Stimulated activated naive CD8-positive, alpha-beta T cell treated with anti-CD3 and anti-CD28 coated beads, Interleukin-15, amount 100 ng/mL, for 72 hours (primary cell): ENCODE data around the gene TSPEAR.

Source experiments
- ATAC-seq: fragments of 150-1000 bp; cut with Tn5 transposase; 2 replicates; pipeline ENCODE4 v1.10.0; 2021; ENCODE audit warnings: mild to moderate bottlenecking, moderate library complexity
- DNase-seq, 2 donors: peaks; one replicate each; pipeline ENCODE4 v3.0.0; 2021 to 2022
- H3K27ac Mint-ChIP-seq, 2 donors: one replicate each; pipeline ENCODE4 v1.8.0; 2022; ENCODE audit warnings: mild to moderate bottlenecking in 2 of 2, mixed read lengths in 2 of 2, moderate library complexity in 2 of 2
- H3K27me3 Mint-ChIP-seq: one replicate; pipeline ENCODE4 v1.8.0; 2022; ENCODE audit warnings: mixed read lengths
- H3K4me1 Mint-ChIP-seq: one replicate; pipeline ENCODE4 v1.8.0; 2022; ENCODE audit warnings: mild to moderate bottlenecking, mixed read lengths
- H3K4me3 Mint-ChIP-seq, 2 donors: one replicate each; pipeline ENCODE4 v1.8.0; 2022; ENCODE audit warnings: mild to moderate bottlenecking in 2 of 2, mixed read lengths in 2 of 2, moderate library complexity in 1 of 2
- H3K9me3 Mint-ChIP-seq, 2 donors: one replicate each; pipeline ENCODE4 v1.8.0; 2022; ENCODE audit warnings: mixed read lengths in 2 of 2

Gene TSPEAR

DNA sequence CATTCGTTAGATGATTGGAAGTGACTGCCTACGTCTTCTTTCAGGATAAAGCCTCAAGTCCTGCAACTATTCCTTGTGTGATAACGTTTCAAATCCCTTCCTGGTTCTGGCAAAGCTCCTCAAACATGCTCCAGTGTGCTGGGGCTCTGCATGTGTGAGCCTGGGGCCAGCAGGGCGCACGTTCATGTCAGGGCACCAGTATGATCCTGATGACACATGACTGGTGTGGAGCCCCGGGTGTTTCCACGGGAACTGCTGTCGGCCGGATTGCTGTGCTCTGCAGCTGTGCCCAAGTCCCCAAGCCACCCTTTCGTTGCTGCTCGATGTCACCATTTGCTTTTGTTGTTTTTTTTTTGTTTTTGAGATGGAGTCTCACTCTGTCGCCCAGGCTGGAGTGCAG, 192.7 kb downstream of the TSPEAR start:
- H3K4me3 Mint-ChIP-seq, result no peak overlapping the region
- no peaks in the 10 kb centered on the region for H3K9me3 Mint-ChIP-seq
- H3K27ac Mint-ChIP-seq, result no peak overlapping the region
- DNase-seq, result no peak
- no peak for ATAC-seq
- no peaks in the 10 kb centered on the region for H3K27me3 Mint-ChIP-seq
- H3K4me1 Mint-ChIP-seq, result peaks cover 6% of the 10 kb centered on the region

DNA sequence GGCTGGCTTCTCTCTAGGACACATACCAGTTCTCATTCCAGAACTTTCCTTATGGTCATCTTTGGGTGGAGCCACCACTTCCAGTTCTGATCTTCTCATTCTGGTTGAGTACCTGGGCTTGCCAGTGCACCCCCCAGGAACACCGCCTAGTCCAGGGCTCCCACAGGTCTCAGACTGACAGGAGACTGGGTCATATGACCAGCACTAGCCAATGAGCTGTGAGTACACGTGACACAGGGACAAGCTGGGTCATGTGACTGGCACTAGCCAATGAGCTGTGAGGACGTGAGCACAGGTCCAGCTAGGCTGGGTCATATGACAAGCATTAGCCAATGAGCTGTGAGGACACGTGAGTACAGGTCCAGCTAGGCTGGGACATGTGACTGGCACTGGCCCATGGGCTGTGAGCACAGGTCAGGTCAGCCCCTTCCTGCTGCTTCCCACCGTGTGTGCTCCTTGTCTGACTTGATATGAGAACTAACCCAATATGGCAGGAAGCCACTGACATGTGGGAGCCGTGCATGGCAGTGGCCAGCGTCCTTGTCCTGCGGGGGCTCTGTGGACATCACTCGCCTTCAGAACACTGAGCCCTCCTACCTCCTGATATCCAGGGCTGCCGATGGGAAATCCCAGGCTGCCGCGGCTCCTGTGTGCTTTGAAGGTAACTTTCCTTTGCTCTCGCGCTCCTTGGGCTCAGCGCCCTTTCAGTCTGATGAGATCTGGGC, 194.0 kb downstream of the TSPEAR start:
- peaks cover 9% of the 10 kb centered on the region for H3K4me1 Mint-ChIP-seq
- H3K9me3 Mint-ChIP-seq, result no peaks in the 10 kb centered on the region
- DNase-seq, result peak in 1 of 2 donors; percentile 40

DNA sequence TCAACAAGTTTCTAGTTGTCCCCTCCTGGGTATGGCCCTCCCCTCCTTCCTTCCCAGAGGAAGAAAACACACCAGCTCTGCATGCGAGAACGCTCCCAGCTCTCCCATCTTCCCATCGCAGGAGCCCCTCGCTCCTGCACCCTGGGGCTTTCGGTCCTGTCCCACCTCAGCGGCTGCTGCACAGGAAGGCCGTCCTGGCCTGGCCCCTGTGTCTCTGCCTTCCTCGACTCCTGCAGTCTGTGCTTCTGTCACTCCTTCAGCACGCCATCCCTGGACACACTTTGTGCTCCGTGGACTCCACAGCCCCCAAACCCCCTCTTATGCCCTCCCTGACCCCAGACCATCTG, 194.6 kb downstream of the TSPEAR start:
- Mint-ChIP-seq H3K9me3 (no peaks in the 10 kb centered on the region), H3K4me3 (no peak overlapping the region), H3K4me1 (peaks cover 13% of the 10 kb centered on the region), H3K27ac (peak overlapping the region; percentile 14 to 54), H3K27me3 (no peaks in the 10 kb centered on the region)
- no peak for ATAC-seq
- no peak for DNase-seq

More for the DNA sequence above, 194.0 kb downstream of the TSPEAR start:
- Mint-ChIP-seq H3K27ac (peak overlapping the region; percentile 65 to 81), H3K27me3 (no peaks in the 10 kb centered on the region), H3K4me3 (peak overlapping the region in 1 of 2 donors; percentile 23)
- ATAC-seq, result peak; percentile 61

DNA sequence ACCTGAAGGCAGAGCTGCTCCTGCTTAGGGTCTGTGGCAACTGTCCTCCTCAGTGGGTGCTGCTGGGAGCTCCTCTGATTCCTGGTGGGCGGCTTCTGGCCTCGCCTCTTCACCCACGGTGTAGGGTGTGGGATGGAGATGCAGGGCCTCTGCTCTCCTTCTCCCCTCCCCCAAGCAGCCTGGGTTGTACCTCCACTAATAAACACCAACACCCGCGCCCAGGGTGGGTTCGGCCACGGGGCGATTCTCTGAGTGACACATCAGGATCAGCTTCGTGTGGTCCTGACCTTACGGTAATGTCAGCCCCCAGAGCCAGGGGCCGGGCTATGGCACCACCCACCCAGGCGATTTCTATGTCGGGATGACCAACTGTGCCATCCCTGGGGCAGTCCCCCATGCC, 195.0 kb downstream of the TSPEAR start:
- no peak for DNase-seq
- Mint-ChIP-seq H3K4me3 (no peak overlapping the region), H3K27ac (no peak overlapping the region), H3K27me3 (no peaks in the 10 kb centered on the region), H3K9me3 (no peaks in the 10 kb centered on the region), H3K4me1 (peaks cover 18% of the 10 kb centered on the region)
- ATAC-seq, result no peak

DNA sequence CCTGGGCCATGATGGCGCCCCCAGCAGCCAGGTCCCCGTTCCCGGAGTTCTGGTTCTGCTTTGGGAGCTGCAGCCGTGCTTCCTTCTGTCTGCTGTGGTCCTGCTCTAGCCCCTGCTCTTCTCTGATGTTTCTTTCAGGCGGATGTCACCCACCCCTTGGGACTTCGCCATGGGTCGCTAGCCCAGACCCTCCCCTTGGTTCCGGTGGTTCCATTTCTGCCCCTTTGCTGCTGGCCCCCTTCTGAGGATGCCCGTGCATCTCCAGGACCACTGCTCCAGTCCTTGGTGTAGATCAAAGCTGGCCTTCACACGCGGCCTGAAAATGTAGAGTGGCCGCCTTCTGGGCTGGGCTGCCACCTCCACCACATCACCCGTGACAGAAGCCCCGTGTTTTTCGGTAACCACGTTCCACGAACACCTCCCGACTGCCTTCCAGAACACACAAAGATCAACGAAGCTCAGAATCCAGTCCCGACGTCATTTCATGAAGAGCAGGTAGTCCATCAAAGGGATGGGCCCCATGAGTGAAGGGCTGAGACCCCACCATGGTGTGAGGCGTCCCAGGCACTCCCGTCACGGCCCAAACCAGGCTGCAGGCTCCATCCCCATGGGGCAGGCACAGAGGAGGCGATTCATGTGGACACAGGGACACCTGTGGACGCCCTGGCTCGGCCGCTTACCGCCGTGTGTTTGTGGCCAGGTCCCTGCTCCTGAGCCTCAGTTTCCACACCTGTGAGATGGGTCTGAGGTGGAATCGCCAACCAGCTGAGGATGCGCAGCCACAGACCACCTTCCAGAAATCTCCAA, 195.8 kb downstream of the TSPEAR start:
- DNase-seq (no peak), ATAC-seq (no peak)
- no peaks in the 10 kb centered on the region for H3K27me3 Mint-ChIP-seq
- H3K4me1 Mint-ChIP-seq, result peaks cover 20% of the 10 kb centered on the region
- no peak overlapping the region for H3K27ac Mint-ChIP-seq
- H3K9me3 Mint-ChIP-seq, result no peaks in the 10 kb centered on the region
- no peak overlapping the region for H3K4me3 Mint-ChIP-seq

DNA sequence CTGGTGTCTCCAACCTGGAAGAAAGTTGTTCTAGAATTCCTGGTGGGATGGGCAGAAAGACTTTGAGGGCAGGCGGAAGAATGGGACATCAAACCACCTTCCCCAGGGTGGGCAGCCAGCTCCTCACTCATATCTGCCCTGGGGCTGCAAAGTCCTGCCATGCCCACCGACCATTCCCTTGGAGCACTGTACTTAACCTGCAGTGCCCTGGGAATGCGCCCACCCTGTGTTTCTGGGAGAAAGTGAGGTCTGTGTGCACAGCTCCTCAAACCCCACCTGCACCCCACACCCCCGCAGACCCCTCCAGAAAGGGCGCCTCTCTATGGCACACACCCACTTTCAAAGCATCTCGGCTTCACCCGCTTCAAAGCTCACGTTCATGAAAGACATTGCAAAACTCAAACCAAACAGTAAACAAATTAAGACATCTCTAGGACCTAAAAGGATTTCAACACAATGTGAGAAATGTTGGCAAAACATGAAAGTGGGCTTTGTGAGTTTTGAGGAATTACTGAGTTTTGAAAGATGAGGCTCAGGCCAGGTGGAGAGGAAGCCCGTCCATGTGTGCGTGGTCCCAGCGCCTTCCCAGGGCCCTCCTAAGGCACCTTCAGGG, 196.5 kb downstream of the TSPEAR start:
- Mint-ChIP-seq H3K4me1 (peaks cover 25% of the 10 kb centered on the region), H3K27ac (no peak overlapping the region), H3K27me3 (no peaks in the 10 kb centered on the region), H3K9me3 (no peaks in the 10 kb centered on the region), H3K4me3 (no peak overlapping the region)
- ATAC-seq, result no peak
- no peak for DNase-seq

DNA sequence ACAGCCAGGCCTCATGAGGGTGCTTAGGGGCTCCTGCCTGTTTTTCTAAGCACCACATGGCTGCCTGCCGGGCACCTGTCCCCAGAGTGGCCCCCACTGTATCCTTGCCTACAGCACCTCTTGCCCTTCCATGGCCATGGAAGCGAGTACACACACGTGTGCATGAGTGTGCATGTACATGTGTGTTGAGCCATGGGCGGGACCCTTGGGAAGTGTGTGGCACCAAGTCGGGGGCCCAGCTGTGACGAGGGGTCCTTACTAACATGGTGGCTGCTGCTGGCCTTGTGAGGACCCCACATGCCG, 197.2 kb downstream of the TSPEAR start:
- no peak overlapping the region for H3K4me3 Mint-ChIP-seq
- peaks cover 25% of the 10 kb centered on the region for H3K4me1 Mint-ChIP-seq
- no peak for ATAC-seq
- H3K27ac Mint-ChIP-seq, result no peak overlapping the region
- no peaks in the 10 kb centered on the region for H3K27me3 Mint-ChIP-seq
- no peaks in the 10 kb centered on the region for H3K9me3 Mint-ChIP-seq
- no peak for DNase-seq

DNA sequence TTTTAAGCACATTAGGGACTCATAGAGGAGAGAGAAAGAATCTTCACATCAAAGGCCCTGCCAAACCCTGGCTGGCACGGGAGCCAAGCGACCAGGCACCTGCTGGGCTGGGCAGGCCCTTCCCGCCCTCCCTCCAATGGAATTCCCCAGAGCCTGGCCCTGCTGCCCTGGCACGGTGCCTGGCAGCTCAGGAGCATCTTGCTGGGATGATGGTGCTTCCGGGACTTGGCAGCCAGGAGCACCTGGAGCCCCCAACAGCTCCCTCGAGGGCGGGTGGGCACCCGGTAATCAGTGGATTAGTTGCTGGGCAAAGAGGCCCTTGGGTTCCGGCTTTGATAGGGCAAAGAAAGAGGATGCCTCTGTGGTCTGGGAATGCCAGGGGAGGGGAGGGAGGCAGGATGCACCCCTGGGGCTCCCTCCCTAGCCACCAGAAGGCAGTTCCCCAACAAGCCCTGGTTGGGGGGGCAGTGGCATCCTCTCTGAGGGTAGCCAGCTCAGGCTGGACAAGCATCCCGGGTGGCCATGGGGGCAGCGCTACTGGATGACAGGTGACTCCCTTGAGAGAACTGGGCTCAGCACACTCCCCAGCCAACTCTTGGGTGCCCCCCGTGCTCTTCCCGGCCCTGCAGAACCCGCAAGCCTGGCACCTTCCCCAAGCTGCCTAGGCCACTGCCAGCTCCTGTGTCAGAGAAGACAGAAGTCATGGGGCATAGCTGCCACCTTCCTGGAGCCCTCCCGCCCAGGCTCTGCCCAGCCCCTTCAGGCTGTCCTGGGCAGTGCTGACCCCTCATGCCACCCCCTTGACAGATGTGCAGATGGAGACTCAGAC, 197.8 kb downstream of the TSPEAR start:
- Mint-ChIP-seq H3K9me3 (no peaks in the 10 kb centered on the region), H3K27ac (peak overlapping the region in 1 of 2 donors; percentile 71)

DNA sequence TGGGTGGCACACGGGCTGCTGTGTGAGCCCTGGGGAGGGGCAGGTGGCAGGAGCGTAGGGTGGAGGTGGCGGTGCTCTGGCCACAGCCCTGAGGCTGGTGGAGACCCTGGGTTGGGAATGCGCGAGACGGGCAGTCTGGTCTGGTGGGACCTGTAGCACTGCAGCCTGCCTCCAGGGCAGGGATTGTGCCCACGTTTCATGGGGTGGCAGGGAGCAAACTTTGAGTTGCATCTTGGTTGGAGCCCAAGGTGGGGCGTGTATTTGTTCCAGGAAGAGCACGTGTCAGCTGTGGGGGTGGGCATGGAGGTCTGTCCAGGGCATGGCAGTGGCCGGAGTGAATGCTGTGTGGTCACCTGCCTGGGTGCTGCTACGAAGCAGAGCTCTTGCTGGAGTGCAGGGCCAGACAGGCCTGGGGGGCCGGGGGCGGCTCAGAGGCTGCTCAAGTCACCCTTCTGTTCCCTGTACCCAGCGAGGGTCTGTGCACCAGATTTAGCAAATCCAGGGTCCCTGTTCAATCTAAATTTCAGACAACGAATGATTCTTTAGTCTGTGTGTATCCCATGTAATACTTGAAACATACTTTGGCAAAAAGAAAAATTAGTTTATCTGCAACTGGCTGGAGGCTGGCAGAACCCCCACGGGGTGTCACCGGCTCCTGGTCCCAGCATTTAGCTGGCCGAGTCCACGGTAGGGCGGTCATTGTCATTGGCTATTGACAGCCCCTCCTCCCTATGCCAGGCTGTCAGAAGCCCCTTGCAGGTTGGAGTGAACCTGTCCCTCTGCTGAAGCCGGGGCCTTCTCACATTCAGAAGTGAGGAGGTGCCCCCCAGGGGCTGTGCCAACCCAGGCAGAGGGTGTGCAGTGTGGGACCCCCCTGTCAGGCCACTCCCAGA, 198.6 kb downstream of the TSPEAR start:
- Mint-ChIP-seq H3K27ac (peak overlapping the region in 1 of 2 donors; percentile 72), H3K4me3 (no peak overlapping the region), H3K9me3 (no peaks in the 10 kb centered on the region), H3K27me3 (no peaks in the 10 kb centered on the region), H3K4me1 (peaks cover 25% of the 10 kb centered on the region)
- DNase-seq (no peak), ATAC-seq (no peak)

More for the DNA sequence above, 197.8 kb downstream of the TSPEAR start:
- Mint-ChIP-seq H3K4me3 (no peak overlapping the region), H3K27me3 (no peaks in the 10 kb centered on the region), H3K4me1 (peaks cover 25% of the 10 kb centered on the region)
- DNase-seq, result no peak
- ATAC-seq, result no peak

DNA sequence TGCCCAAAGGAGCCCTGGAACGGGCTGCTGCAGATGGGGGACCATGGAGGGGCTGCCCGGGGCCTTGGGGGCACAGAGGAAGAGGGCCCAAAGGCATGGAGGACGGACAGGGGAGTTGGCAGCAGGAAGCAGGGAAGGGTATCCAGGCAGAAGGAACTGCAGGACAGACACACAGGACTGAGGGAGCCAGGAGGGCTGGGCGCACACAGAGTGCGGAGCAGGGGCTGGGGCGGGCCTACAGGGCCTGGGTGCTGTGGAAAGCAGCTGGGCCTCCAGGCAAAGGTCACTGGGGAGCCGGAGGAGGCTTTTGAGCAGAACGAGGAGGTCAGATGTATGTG, 199.5 kb downstream of the TSPEAR start:
- peaks cover 21% of the 10 kb centered on the region for H3K4me1 Mint-ChIP-seq
- H3K4me3 Mint-ChIP-seq, result no peak overlapping the region
- no peaks in the 10 kb centered on the region for H3K9me3 Mint-ChIP-seq
- no peaks in the 10 kb centered on the region for H3K27me3 Mint-ChIP-seq
- DNase-seq (no peak), ATAC-seq (no peak)
- no peak overlapping the region for H3K27ac Mint-ChIP-seq

DNA sequence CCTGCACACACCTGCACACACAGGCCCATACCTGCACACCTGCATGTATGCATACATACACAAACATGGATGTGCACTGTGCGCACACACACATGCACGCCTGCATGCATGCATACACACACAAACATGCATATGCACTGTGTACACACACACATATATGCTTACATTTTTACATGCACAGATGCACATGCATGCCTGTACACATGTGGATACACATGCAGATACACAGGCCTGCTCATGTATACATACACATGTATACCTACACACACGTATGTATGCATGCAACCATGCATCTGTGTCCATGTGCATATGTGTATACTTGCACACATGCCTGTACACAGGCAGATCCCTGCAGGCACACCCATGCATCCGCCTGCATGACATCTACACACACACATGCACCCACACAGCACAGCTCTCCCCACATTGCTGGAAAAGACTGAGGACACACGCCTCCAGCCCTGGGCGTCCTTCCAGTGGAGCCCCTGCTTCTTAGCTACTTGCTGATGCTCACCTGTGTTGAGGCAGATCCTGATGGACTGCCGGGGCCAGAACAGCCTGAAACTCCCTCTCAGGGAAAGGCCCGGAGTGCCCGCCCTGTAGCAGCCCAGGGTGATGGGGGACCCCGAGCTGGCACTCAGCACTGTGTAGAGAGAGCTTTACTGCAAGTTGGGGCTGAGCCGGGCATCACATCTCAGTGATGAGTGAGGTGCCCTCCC, 200.0 kb downstream of the TSPEAR start:
- Mint-ChIP-seq H3K27me3 (no peaks in the 10 kb centered on the region), H3K27ac (no peak overlapping the region), H3K4me1 (peaks cover 18% of the 10 kb centered on the region), H3K4me3 (peak overlapping the region in 1 of 2 donors; percentile 8), H3K9me3 (no peaks in the 10 kb centered on the region)
- DNase-seq (no peak), ATAC-seq (no peak)

DNA sequence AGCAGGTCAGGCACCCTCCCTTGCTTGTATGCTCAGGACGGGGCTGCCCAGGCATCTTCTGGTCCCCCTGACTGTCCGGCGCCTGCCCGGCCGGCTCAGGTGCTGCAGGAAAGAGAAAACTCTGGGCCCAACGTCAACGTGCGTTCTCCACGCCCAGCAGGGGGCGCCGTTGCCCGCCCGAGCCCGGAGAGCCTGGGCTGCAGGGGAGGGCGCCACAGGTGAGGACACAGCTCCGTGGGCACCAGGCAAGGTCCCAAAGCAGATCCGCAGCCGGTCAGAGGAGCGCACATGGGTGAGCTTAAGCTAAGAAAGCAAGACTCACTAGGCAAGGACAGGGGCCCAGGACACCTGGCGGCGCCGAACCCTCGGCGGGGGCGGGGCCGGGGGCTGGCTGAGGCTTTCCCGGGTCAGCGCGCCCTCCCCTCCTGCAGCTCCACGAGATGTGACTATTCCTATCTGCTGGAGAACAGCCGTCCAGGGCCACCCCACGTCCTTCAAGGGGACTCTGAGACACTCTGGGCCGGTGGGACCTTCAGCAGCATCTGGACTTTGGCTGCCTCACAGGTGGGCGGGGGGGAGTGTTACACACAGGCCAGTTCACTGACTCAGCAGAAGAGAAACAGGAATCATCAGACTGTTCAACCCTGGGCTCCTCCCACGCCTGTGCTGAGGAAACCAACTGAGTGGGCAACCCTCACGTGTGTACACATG, 200.7 kb downstream of the TSPEAR start:
- no peaks in the 10 kb centered on the region for H3K27me3 Mint-ChIP-seq

DNA sequence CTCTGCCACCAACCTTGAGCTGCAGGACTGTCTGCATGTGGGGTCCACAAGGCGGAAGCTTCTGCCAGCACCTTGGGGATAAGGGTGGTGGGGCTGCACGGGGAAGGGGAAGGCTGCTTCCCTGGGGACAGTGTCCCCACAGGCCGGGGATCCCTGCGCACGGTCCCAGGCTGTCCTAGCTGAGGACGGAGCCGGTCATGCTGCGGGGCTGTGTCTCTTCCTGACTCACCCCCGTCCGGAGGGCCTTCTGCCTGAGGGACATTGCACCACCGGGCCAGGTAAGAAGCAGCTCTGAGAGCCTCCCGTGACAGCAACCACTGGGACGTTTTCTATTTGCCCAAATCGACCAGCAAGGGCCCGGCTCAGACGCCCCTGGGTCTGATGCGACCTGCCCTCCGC, 201.3 kb downstream of the TSPEAR start:
- DNase-seq, result no peak

More for the DNA sequence above, 200.7 kb downstream of the TSPEAR start:
- H3K9me3 Mint-ChIP-seq, result no peaks in the 10 kb centered on the region
- ATAC-seq, result peak; percentile 87
- H3K4me3 Mint-ChIP-seq, result peak overlapping the region; percentile 37
- H3K27ac Mint-ChIP-seq, result no peak overlapping the region
- peak; percentile 81 for DNase-seq
- H3K4me1 Mint-ChIP-seq, result peaks cover 18% of the 10 kb centered on the region

DNA sequence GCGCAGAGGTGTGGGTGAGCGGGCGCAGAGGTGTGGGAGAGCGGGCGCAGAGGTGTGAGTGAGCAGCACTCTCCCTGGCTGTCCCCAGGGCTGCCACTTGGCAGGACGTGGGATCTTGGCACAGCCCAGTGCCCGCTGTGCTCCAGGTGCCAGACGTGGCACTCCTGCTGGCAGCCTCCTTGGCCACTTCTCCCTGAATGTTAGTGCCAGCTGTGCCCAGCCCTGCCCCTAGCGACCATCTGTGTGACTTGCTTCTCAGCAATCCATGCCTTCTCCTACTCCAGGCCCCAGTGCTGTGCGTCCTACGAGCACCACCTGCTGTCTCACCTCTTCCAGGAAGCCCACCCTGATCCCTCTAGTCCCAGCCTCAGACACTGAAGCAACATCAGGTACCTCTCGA, 201.8 kb downstream of the TSPEAR start:
- DNase-seq, result no peak
- Mint-ChIP-seq H3K27ac (peak overlapping the region in 1 of 2 donors; percentile 54), H3K9me3 (no peaks in the 10 kb centered on the region), H3K4me3 (no peak overlapping the region), H3K27me3 (no peaks in the 10 kb centered on the region), H3K4me1 (peaks cover 18% of the 10 kb centered on the region)
- no peak for ATAC-seq

More for the DNA sequence above, 201.3 kb downstream of the TSPEAR start:
- Mint-ChIP-seq H3K9me3 (no peaks in the 10 kb centered on the region), H3K4me1 (peaks cover 18% of the 10 kb centered on the region), H3K4me3 (peak overlapping the region in 1 of 2 donors; percentile 37), H3K27ac (peak overlapping the region in 1 of 2 donors; percentile 54), H3K27me3 (no peaks in the 10 kb centered on the region)
- peak; percentile 13 for ATAC-seq
